DMS53 treated with DMSO at 0.1 percent for 48 hours (cell line): ENCODE data around the gene FAM20C.
"Not testable (repeated sequence)": the region's sequence is repeated elsewhere in the genome, so short reads cannot be mapped to it uniquely, and the experiment has no call there.

ENCODE experiments used
- DNase-seq: peaks from one replicate; lab custom pipeline; 2025; ENCODE audit not compliant: unreplicated experiment; lab: John Stamatoyannopoulos, UW

FAM20C gene

DNA sequence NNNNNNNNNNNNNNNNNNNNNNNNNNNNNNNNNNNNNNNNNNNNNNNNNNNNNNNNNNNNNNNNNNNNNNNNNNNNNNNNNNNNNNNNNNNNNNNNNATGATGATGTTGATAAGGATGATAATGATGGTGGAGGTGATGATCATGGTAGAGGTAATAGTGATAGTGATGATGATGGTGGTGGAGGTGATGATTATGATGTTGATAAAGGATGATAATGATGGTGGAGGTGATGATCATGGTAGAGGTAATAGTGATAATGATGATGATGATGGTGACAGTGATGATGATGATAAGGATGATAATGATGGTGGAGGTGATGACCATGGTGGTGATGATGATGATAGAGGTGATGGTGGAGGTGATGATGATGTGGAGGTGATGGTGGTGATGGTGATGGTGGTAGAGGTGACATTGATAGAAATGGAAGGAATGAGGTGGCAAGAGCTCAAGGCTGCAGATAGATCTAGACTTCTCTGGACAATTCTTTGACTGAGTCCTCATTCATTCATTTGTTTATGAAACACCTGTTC lies 47.8 kb downstream of the FAM20C start:
- no peak for DNase-seq

DNA sequence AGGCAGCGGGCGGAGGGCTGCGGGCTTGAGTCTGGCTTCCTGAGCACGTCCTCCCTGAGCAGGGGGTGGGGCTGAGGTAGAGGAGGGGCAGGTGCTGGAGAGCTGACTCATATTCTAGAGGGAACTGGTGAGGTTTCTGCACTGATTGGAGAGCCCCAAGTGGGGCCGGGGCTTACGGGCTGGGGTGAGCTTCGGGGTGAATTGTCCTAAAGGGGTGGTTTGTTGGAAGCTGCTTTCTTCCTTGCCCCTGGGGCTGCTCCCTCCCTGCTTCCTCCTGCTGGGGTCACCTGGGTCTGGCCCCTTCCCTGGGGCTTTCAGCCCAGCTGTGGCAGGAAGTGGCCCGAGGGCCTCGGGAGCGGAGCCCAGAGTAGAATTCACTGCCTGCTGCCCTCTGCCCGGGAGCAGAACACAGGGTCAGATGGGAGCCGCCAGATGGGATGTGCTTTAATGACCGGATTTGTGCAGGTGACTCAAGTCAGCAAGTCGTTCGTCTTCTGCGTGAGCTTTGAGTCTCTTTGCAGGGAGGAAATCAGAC lies 48.6 kb downstream of the FAM20C start:
- no peak for DNase-seq

DNA sequence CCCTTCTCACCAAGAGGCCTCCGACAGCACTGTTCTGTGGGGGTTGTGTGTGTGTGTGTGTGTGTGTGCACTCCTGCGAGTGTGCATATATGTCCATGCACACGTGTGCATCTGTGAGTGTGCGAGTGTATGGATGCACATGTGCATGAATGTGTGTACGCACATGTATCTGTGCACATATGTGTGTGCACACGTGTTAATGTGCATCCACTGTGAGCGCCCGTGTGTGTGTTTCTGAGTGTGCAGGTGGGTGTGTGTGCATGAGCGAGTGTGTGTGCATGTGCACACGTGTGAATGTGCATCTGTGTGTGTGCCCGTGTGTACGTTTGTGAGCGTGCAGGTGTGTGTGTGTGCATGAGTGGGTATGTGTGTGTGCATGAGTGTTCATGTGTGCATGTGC lies 49.1 kb downstream of the FAM20C start:
- DNase-seq: no peak

- not testable (repeated sequence) for DNase-seq
These were observed 50.6 kb downstream of the FAM20C start for GRCh38 chr7:242826-243579.

DNA sequence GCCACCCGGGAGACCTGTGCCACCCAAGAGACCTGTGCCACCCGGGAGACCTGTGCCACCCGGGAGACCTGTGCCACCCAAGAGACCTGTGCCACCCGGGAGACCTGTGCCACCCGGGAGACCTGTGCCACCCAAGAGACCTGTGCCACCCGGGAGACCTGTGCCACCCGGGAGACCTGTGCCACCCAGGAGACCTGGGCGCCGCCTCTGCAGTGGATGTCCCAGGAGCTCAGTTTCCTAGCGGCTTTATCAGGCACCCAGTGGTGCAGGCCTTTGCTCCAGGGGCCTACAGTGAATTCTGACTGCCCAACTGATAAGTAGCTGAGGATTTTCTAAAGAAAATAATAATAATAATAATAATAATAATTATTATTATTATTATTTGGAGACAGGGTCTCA lies 51.2 kb downstream of the FAM20C start:
- DNase-seq: not testable (repeated sequence)

- DNase-seq: no peak
These were observed 52.6 kb downstream of the FAM20C start for GRCh38 chr7:244974-245373.

DNA sequence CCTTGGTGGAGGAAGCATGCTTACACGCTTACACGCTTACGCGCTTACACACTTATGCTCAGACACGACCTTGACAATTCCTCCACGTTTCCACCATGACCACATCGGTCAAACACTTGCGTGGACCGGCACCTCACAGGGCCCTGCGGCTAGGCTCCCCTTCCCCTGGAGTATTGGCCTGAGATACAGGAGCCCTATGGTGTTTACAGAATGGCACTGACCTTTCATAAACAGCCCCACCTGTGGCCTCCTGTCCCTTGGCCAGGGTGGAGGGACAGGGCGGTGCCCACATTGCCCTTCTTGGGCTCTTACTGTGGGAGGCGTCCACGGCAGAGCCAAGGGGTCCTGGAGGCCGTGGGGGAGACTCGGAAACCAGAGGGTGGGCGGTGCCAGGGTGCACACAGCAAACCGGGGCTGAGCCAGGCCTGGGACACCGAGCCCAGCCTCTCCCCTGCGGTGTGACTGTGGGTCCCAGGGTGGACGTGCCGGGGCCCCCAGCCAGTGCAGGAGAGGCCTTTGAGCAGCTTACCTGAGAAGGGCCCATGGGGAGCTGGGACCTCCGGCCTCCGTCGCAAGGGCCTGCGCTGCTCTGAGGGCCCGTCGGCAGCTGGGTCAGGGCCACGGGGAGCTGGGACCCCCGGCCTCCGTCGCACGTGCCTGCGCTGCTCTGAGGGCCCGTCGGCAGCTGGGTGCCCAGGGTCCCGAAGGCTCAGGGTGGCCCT lies 53.4 kb downstream of the FAM20C start:
- no peak for DNase-seq

DNA sequence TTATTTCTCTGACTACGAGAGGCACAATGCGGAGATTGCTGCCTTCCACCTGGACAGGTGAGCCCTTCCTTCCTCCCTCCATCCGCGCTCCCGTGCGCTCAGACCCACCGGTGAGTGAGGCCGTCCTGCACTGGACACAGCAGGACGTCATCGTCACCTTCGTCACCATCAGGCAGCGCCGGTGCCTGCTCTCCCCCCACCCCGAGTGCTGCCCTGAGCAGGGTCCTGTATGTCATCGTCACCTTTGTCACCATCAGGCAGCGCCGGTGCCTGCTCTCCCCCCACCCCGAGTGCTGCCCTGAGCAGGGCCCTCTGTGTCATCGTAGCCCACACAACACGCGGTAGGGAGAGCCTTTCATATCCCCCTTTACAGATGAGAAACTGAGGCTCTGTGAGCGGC lies 54.1 kb downstream of the FAM20C start:
- DNase-seq: no peak

GRCh38 chr7:247181-247580 lies 54.8 kb downstream of the FAM20C start:
- DNase-seq: no peak

GRCh38 chr7:247636-248035 lies 55.3 kb downstream of the FAM20C start:
- no peak for DNase-seq

GRCh38 chr7:248732-249435 lies 56.5 kb downstream of the FAM20C start:
- no peak for DNase-seq

DNA sequence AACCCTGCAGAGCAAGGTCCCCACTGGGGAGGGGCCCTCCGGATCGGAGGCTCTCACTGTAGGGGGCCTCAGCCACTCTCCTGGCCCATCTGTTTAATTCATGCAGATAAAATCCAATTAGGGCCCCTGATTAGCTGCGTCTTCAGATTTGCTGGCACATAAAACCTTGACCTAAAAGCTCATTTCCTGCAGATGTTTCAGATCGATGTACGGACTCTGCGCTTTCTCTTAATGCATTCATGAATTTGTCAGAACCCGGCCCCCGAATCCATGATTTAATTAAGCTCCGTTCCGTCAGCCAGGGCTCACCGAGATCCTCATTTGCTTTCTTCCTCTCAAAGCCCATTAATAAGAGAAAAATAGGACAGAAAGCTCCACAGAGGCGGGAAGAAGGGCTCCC lies 57.6 kb downstream of the FAM20C start:
- no peak for DNase-seq

- DNase-seq: no peak
These were observed 58.2 kb downstream of the FAM20C start for GRCh38 chr7:250523-250922.

DNA sequence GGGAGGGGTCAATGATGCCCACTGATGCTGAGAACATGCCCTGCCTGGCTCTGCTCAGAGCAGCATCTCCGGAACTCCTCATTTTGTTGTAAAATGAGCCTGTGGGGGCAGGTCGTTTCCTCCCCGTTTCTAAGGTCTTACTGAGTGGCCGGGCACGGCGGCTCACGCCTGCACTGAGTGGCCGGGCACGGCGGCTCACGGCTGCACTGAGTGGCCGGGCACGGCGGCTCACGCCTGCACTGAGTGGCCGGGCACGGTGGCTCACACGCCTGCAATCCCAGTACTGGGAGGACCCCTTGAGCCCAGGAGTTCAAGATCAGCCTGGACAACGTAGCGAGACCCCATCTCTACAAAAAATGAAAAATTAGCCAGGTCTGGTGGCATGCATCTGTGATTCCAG lies 58.6 kb downstream of the FAM20C start:
- no peak for DNase-seq

- DNase-seq: no peak
These were observed 59.2 kb downstream of the FAM20C start for GRCh38 chr7:251446-252175.

GRCh38 chr7:252216-252965 lies 60.0 kb downstream of the FAM20C start:
- DNase-seq: no peak

DNA sequence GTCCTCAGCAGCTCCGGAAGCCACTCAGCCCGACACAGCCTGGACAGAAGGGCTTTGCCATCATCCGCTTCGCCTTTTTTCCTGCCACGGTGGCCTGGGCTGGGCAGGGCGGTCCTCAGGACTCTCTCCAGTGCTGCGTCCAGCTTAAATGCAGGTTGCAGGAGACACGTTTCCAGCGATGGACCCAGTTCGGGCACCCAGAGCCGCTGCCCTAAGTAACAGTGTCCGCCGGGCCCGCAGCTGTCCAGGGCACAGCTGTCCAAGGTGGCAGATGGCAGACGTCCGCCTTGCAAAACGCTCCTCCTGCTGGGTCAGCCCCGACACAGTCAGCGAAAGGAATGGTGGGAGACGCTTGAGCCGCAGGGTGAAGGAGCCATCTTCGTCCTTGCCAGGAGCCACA lies 60.6 kb downstream of the FAM20C start:
- DNase-seq: no peak

GRCh38 chr7:253581-254336 lies 61.4 kb downstream of the FAM20C start:
- DNase-seq: no peak

DNA sequence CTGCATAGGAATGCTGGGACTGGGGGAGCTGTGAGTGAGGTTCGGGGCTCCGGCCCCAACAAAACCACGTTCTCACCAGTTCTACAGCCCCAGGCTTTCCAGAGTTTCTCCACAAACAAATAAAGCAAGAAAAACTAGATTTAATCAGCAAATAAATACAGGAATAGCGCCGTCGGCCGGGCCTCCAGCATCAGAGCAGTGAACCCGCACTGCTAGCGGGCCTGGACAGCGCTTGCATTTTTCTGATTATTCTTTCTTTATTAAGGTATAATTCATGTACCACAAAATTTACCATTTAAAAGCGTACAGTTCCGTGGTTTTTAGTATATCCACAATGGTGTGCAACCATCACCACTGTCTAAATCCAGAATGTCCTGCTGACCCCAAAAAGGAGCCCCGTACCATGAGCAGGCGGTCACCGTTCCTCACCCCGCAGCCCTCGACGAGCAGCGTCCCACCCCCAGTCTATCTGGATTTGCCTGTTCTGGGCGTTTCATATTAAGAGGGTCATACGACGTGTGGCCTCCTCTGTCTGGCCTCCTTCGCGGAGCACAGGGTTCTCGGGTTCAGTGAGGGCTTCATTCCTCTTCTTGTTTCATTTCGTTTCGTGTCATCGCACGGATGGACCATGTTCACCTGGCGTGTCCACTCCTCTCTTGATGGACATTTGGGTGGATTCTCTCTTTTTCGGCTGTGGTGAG lies 62.1 kb downstream of the FAM20C start:
- no peak for DNase-seq
